ENCODE measurements around the gene HOXB4. TPM values are rescaled to one million over a fixed set of nuclear protein-coding genes. Genes with fewer than 3 reads are reported as not detected.

HOXB4 gene
- total RNA-seq, 2 experiments from 2014 or later = 7.4 to 8.9 TPM

GRCh38 chr17:48564188-48565021 lies 13.7 kb downstream of the HOXB4 start:
- POLR2A ChIA-PET = no interaction called here

GRCh38 chr17:48563867-48564187 lies 14.3 kb downstream of the HOXB4 start:
- Histone ChIP-seq H3K4me1 (ENCODE audit: insufficient read depth, low read length, poor library complexity, severe bottlenecking) (no peaks in the 10 kb centered on the region), H3K9me2 (ENCODE audit: insufficient read depth, low read length) (no peaks in the 10 kb centered on the region), H3K4me2 (ENCODE audit: low read length) (no peak overlapping the region), H2AFZ (ENCODE audit: low read length) (no peak overlapping the region), H3K79me2 (ENCODE audit: insufficient read depth, low read depth, low read length) (no peaks in the 10 kb centered on the region), H4K20me1 (ENCODE audit: insufficient read depth, low read length) (no peaks in the 10 kb centered on the region), H3K27ac (ENCODE audit: low read depth, low read length, poor library complexity, severe bottlenecking) (no peak overlapping the region), H3K4me3 (ENCODE audit: low read depth, low read length, poor library complexity, severe bottlenecking) (no peak overlapping the region), H3K36me3 (ENCODE audit: insufficient read depth, low read length) (no peaks in the 10 kb centered on the region), H3K9me3 (ENCODE audit: low read length) (no peaks in the 10 kb centered on the region)
- BruUV-seq (replicated peaks) = no TSS peak
- CTCF ChIA-PET (ENCODE audit: unreplicated experiment) = no interaction called here
- POLR2A ChIA-PET = no interaction called here
- no peak for TF ChIP-seq EZH2phosphoT487 (IDR thresholded peaks at IDR 0.05; ENCODE audit: borderline replicate concordance, low read depth, low read length)
- no peak for TF ChIP-seq CTCF (conservative IDR thresholded peaks at IDR 0.05; ENCODE audit: low read length)
- DNase-seq (ENCODE audit: low spot score) = no peak
- intact Hi-C loops (cut with micrococcal nuclease; ENCODE audit: unreplicated experiment) = no loop called here

More at GRCh38 chr17:48564188-48565021, 13.7 kb downstream of the HOXB4 start:
- Histone ChIP-seq H3K27ac (ENCODE audit: low read depth, low read length, poor library complexity, severe bottlenecking) (no peak overlapping the region), H2AFZ (ENCODE audit: low read length) (no peak overlapping the region), H3K4me1 (ENCODE audit: insufficient read depth, low read length, poor library complexity, severe bottlenecking) (no peaks in the 10 kb centered on the region), H3K4me3 (ENCODE audit: low read depth, low read length, poor library complexity, severe bottlenecking) (no peak overlapping the region), H4K20me1 (ENCODE audit: insufficient read depth, low read length) (no peaks in the 10 kb centered on the region), H3K9me2 (ENCODE audit: insufficient read depth, low read length) (no peaks in the 10 kb centered on the region), H3K9me3 (ENCODE audit: low read length) (no peaks in the 10 kb centered on the region), H3K4me2 (ENCODE audit: low read length) (no peak overlapping the region), H3K36me3 (ENCODE audit: insufficient read depth, low read length) (no peaks in the 10 kb centered on the region), H3K79me2 (ENCODE audit: insufficient read depth, low read depth, low read length) (no peaks in the 10 kb centered on the region)
- intact Hi-C loops (cut with micrococcal nuclease; ENCODE audit: unreplicated experiment) = no loop called here
- CTCF ChIA-PET (ENCODE audit: unreplicated experiment) = no interaction called here
- BruUV-seq (replicated peaks) = no TSS peak
- DNase-seq (ENCODE audit: low spot score) = no peak
- TF ChIP-seq CTCF (conservative IDR thresholded peaks at IDR 0.05; ENCODE audit: low read length) (no peak), EZH2phosphoT487 (IDR thresholded peaks at IDR 0.05; ENCODE audit: borderline replicate concordance, low read depth, low read length) (no peak)

- no TSS peak for BruUV-seq (replicated peaks)
- TF ChIP-seq EZH2phosphoT487 (IDR thresholded peaks at IDR 0.05; ENCODE audit: borderline replicate concordance, low read depth, low read length) (no peak), CTCF (conservative IDR thresholded peaks at IDR 0.05; ENCODE audit: low read length) (no peak)
- Histone ChIP-seq H3K4me3 (ENCODE audit: low read depth, low read length, poor library complexity, severe bottlenecking) (no peak overlapping the region), H3K9me2 (ENCODE audit: insufficient read depth, low read length) (no peaks in the 10 kb centered on the region), H3K9me3 (ENCODE audit: low read length) (no peaks in the 10 kb centered on the region), H3K36me3 (ENCODE audit: insufficient read depth, low read length) (no peaks in the 10 kb centered on the region), H2AFZ (ENCODE audit: low read length) (no peak overlapping the region), H4K20me1 (ENCODE audit: insufficient read depth, low read length) (no peaks in the 10 kb centered on the region), H3K4me2 (ENCODE audit: low read length) (no peak overlapping the region), H3K79me2 (ENCODE audit: insufficient read depth, low read depth, low read length) (no peaks in the 10 kb centered on the region), H3K27ac (ENCODE audit: low read depth, low read length, poor library complexity, severe bottlenecking) (no peak overlapping the region), H3K4me1 (ENCODE audit: insufficient read depth, low read length, poor library complexity, severe bottlenecking) (no peaks in the 10 kb centered on the region)
- no peak for DNase-seq (ENCODE audit: low spot score)
- CTCF ChIA-PET (ENCODE audit: unreplicated experiment) = no interaction called here
- intact Hi-C loops (cut with micrococcal nuclease; ENCODE audit: unreplicated experiment) = no loop called here
- POLR2A ChIA-PET = no interaction called here
Measured at GRCh38 chr17:48563385-48563838, 14.7 kb downstream of the HOXB4 start.

All from OCI-LY7 (cell line).